GM10248 (cell line): ENCODE measurements around the gene PAQR9.
"Not testable (repeated sequence)": the region's sequence is repeated elsewhere in the genome, so short reads cannot be mapped to it uniquely, and the experiment has no call there.

ENCODE experiments used
- CTCF ChIA-PET: fragments of 300-600 bp; sonication (Branson Sonifier 250); formaldehyde crosslinking; extraction: SDS; loops from one replicate; lab custom pipeline; 2021; ENCODE audit warnings: antibody characterized with exemption; lab: Yijun Ruan, JAX
- POLR2A ChIA-PET: fragments of 350-650 bp; sonication (Branson Sonifier 250); formaldehyde crosslinking; extraction: SDS; loops from one replicate; lab custom pipeline; 2020; ENCODE audit warnings: antibody characterized with exemption; lab: Yijun Ruan, JAX
- DNase-seq: peaks from one replicate; pipeline ENCODE4 v3.0.0; 2012; ENCODE audit errors: extremely low spot score
- CTCF ChIP-seq: IDR thresholded peaks from 2 replicates; pipeline ENCODE4 v1.5.1; 2012; ENCODE audit warnings: mild to moderate bottlenecking, low read depth; ENCODE audit errors: extremely low read depth, missing control alignments, control extremely low read depth

The PAQR9 gene

GRCh38 chr3:142997330-142997729 lies 33.9 kb upstream of the PAQR9 start:
- DNase-seq = no peak
- ChIA-PET CTCF (interaction anchor here (1.7 to 9.1 kb wide), 2 partner anchors 169 to 677 kb away, joined by 3 to 130 read pairs; no protein-coding TSS in a partner anchor), POLR2A (no interaction called here)
- no peak for TF ChIP-seq CTCF

- POLR2A ChIA-PET = no interaction called here
- TF ChIP-seq CTCF = peak; percentile 77
- DNase-seq = peak; percentile 69
- CTCF ChIA-PET = interaction anchor here (1.0 to 9.1 kb wide), 15 partner anchors 10 to 868 kb away, joined by 3 to 130 read pairs (median 4); no protein-coding TSS in a partner anchor
These were observed 30.5 kb upstream of the PAQR9 start for GRCh38 chr3:142993958-142994442.

GRCh38 chr3:142992323-142992722 lies 28.8 kb upstream of the PAQR9 start:
- CTCF ChIA-PET = interaction anchor here (0.7 to 9.1 kb wide), 4 partner anchors 8 to 164 kb away, joined by 3 to 130 read pairs (median 9); no protein-coding TSS in a partner anchor
- POLR2A ChIA-PET = no interaction called here
- no peak for DNase-seq
- no peak for TF ChIP-seq CTCF

- CTCF ChIA-PET = interaction anchor here (1.0 to 9.1 kb wide), 6 partner anchors 9 to 404 kb away, joined by 3 to 130 read pairs (median 6); no protein-coding TSS in a partner anchor
- DNase-seq = no peak
- TF ChIP-seq CTCF = no peak
- POLR2A ChIA-PET = interaction anchor here (1.1 kb wide), 1 partner anchor 11 kb away, joined by 5 read pairs; no protein-coding TSS in a partner anchor
These were observed 27.2 kb upstream of the PAQR9 start for GRCh38 chr3:142990721-142991120.

- CTCF ChIA-PET, DNase-seq, POLR2A ChIA-PET: not testable (repeated sequence)
These were observed 25.4 kb upstream of the PAQR9 start for GRCh38 chr3:142988826-142989225.

GRCh38 chr3:142988221-142988620 lies 24.7 kb upstream of the PAQR9 start:
- CTCF ChIA-PET = interaction anchor here (0.8 to 2.6 kb wide), 11 partner anchors 13 to 401 kb away, joined by 3 to 41 read pairs (median 5); partner anchors contain the start of gene U2SURP
- POLR2A ChIA-PET, DNase-seq: not testable (repeated sequence)

GRCh38 chr3:142987707-142988106 lies 24.2 kb upstream of the PAQR9 start:
- DNase-seq = peak; percentile 34
- CTCF ChIA-PET = interaction anchor here (0.6 to 2.6 kb wide), 13 partner anchors 14 to 401 kb away, joined by 3 to 41 read pairs (median 4); partner anchors contain the start of gene U2SURP
- POLR2A ChIA-PET = interaction anchor here (0.7 kb wide), 1 partner anchor 12 kb away, joined by 3 read pairs; no protein-coding TSS in a partner anchor
- TF ChIP-seq CTCF = no peak
